Left lobe of liver (tissue), 2 donors: ENCODE measurements around the gene RASGEF1C. TPM values are rescaled to one million over a fixed set of nuclear protein-coding genes. Genes with fewer than 3 reads are reported as not detected.

Experiments
- ATAC-seq: fragments of 200-7000 bp; cut with Tn5 transposase; one replicate; pipeline ENCODE4 v1.9.1; 2020; ENCODE audit warnings: mild to moderate bottlenecking, moderate library complexity
- DNase-seq: peaks from one replicate; pipeline ENCODE4 v3.0.0-alpha.2; 2020; ENCODE audit warnings: low spot score
- total RNA-seq: library from RNA; stranded (reverse); gene quantifications from one replicate; pipeline ENCODE4 v1.2.1, GENCODE V29; 2021
- donor health status: DM: no; HTN: no; CAD: no; lungs with moderate emphysema.
- donor health status: DM: no; HTN: yes; CAD: no.

Gene RASGEF1C
- total RNA-seq, result 0.30 TPM

DNA sequence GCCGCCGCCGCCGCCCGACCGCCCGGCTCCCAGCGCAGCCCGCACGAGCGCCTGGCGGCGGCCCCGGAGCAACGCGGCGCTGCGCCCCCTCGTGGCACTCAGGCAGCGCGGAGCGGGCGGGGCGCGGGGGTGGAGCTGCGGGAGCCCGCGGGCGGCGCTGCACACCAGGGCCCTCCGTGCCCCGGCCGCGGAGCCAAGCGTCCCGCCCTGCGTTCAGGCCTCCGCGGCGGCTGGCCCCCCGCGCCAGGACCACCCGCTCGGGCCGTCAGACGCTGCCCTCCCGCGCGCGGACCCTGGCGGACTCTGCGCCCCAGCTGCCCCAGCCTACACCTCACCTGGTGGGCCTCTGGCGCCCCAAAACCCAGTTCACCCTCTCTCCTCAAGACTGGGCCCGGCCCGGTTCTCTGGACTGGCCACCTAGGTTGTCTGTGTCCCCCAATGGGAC is at the start of gene RASGEF1C:
TSS of gene RASGEF1C (minus strand) at position 75 of the 445 bp plus-strand sequence. CDS start 71,159 bp downstream, outside the sequence.
- DNase-seq (peak; percentile 62), ATAC-seq (peak; percentile 97)

DNA sequence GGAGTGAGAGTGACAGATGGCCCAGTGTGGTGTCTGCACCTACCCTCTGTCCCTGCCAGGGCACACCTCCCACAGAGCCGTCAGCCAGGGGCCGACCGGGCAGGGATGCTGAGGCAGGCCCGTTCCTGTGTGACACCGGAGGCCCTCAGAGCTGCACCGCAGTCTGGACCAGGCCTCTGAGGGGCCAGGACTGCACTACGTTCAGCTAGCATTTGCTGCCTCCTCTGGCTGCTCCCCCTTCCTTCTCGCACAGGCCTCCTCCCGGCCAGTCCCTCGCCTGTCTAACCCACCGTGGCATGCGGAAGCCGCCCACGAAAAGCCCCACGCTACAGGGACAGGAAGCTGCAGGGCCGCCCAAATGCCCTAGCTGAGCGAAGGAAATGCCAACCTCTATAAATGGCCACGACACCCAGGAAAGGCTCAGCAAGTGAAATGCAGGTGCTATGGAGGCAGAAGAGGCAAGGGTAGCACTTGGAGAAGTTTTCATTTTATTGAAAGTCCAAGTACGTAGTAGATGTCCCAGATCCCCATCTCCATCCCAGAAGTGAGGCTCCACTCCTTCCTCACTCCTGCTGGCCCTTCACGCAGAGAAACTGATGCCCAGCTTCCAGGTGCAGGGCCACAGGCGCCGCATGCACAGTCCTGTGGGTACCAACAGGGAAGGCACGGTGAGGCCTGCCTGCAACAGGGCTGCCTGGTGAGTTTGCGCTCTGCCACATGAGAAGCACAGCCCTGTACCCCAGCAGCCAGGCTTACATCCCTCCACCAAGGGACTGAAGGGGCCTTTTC is 44.2 kb upstream of the RASGEF1C start:
- no peak for DNase-seq
- ATAC-seq, result no peak

GRCh38 chr5:180251887-180252286 is 42.9 kb upstream of the RASGEF1C start:
- no peak for ATAC-seq

GRCh38 chr5:180251141-180251540 is 42.1 kb upstream of the RASGEF1C start:
- no peak for ATAC-seq
- DNase-seq, result no peak

More at GRCh38 chr5:180251887-180252286, 42.9 kb upstream of the RASGEF1C start:
- no peak for DNase-seq

DNA sequence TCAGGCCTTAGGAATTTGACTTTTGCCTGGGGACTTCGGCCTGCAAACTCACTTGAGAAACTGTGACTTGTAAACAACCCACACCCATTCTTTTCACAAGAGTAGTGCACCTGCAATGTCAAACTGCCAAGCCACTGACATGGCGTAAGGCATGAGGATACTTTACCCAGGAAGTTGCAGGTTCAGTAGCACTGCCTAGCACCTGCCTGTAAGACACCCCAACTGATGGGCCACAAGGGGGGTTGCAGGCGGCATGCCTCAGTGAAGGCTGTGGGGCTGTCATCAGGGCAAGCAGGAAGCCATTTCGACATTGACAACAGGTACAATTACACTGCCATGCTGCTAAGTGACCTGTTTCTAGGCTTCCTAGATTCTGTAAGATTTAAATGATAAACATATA is 41.3 kb upstream of the RASGEF1C start:
- ATAC-seq, result no peak

DNA sequence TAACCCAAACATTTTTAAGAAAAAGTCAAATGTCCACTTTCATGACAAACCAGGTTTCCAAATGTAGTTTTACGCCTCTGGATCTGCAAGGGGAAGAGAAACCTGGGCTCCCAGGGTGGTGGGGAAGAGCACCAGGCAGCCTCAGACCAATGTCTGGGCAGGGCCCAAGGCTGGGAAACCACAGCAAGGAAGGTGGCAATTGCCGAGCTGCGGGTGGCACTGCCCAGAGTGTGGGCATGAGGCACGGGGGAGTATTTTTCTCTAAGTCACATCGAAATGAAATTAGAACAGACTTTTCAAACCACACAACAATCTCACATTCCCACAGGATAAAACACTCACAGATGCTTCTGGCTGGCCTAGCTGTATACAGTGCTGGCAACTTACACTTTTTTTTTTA is 32.6 kb upstream of the RASGEF1C start:
- no peak for ATAC-seq

More for the DNA sequence above, 41.3 kb upstream of the RASGEF1C start:
- no peak for DNase-seq

DNA sequence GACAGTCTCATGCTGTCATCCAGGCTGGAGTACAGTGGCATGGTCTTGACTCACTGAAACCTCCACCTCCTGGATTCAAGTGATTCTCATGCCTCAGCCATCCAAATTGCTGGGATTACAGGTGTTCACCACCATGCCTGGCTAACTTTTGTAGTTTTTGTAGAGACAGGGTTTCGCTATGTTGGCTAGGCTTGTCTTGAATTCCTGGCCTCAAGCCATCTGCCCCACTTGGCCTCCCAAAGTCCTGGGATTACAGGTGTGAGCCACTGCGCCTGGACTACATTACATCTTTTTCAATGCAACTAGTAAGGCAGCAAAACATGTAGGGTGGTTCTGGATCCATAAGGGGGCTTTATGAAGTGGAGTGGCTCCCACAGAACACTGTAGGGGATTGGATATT is 29.6 kb upstream of the RASGEF1C start:
- ATAC-seq (no peak), DNase-seq (no peak)

More for the DNA sequence above, 32.6 kb upstream of the RASGEF1C start:
- no peak for DNase-seq

GRCh38 chr5:180235846-180236245 is 26.8 kb upstream of the RASGEF1C start:
- DNase-seq (no peak), ATAC-seq (no peak)

- no peak for ATAC-seq
- DNase-seq, result no peak
Observed at GRCh38 chr5:180235077-180235476, 26.1 kb upstream of the RASGEF1C start.

DNA sequence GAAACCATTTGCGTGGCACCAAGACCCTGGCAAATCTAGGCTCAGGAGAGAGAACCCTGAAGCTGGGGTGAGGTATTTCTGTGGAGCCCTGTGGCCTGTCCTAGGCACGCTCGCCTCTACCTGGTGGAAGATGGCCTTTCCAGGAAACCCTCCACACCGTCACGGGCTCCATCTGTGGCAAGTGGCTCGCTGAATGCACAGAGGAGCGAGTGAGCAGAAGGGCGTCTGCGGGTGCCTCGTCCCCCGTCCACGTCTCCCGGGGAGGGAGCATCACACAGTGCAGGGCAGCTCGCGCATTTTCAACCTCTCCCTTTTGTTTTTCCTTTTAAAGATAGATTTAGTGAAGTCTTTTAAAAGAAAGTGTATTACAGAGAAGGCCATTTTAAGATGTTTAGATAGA is 25.3 kb upstream of the RASGEF1C start:
- no peak for DNase-seq
- no peak for ATAC-seq

DNA sequence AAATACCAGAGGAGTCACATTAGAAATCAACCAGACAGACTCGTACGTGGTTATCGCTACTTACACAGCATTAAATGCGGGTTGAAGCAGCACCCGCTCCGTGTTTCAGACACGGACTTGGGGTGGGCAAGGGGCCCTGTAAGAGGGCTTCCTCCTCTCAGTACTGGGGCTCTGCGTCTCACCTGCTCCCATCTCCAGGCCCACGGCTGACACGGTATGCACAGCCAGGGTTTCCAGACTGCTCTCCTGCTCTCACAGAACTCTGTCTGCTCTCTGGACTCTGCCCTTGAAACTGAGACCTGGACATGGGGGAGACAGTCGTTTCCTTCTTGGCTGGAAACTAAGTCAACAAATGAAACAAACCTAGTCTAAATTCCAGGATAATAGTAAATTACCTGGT is 24.7 kb upstream of the RASGEF1C start:
- no peak for DNase-seq
- no peak for ATAC-seq

DNA sequence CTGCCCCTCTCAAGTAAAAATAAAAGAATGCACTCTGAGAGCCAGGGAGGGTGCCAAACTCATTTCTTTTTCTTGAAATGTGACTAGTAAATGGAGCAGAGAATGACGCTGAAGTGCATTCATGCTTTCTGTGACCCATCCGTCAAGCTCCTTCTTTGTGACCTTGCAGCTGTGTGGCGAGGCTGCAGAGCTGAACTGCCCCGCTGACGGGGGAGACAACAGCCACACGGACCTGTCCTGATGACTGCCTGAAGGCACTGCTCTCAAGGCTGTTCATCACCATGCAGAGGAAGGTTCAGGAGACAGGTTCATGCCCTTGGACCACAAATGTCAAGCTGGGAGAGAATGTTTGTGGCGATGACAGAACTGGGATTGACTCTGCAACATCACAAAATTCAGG is 21.0 kb upstream of the RASGEF1C start:
- DNase-seq, result no peak
- no peak for ATAC-seq

- DNase-seq (no peak), ATAC-seq (no peak)
Observed at GRCh38 chr5:180222056-180222455, 13.0 kb upstream of the RASGEF1C start.

DNA sequence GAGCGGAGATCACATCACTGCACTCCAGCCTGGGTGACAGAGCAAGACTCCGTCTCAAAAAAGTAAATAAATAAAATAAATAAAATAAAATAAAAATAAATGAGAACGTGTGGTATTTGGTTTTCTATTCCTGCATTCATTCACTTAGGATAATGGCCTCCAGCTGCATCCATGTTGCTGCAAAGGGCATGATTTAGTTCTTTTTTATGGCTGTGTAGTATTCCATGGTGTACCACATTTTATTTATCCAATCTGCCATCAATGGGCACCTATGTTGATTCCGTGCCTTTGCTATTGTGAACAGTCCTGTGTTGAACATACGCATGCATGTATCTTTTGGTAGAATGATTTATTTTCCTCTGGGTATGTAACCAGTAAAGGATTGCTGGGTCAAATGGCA is 8.8 kb upstream of the RASGEF1C start:
- DNase-seq, result no peak
- ATAC-seq, result no peak

- DNase-seq (no peak), ATAC-seq (no peak)
Observed at GRCh38 chr5:180216646-180217171, 7.7 kb upstream of the RASGEF1C start.

DNA sequence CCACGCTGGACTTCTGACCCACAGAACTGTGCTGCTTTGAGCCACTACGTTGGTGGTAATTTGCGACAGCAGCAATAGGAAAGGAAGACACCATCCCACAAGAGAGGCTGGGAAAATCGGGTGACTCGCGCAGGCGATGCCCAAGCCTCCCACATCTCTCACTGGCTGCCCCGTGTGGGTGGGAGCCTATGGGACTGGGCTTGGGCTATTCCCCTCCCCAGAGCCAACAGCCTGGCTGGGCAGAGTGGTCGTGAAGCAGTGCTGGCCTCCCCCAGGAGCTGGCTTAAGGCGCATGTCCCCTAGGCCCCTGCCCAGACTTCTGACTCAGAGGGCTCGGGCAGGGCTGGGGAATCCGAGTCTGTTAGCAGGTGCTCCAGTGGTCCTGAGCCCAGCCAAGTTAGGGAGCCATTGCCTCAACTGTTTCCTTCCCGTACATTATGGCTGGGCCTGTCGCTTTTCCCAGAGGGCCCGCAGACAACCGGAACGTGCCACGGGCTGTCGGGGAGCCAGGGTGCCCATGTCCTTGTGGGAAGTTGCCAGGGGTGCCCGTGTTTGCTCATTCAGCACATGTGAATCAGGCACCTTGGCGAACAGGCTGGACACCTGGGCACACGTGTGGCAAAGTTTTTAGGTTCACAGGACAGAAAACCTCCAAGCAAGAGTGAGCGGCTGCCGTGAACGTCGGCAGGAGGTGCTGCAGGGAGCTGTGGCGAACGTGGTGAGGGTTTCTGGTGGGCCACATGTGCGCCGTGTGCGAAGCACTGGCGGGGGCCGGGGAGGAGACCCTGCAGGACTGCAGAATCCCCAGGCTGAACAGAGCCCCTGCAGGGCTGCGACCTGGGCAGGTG is 7.0 kb upstream of the RASGEF1C start:
- DNase-seq (no peak), ATAC-seq (no peak)

DNA sequence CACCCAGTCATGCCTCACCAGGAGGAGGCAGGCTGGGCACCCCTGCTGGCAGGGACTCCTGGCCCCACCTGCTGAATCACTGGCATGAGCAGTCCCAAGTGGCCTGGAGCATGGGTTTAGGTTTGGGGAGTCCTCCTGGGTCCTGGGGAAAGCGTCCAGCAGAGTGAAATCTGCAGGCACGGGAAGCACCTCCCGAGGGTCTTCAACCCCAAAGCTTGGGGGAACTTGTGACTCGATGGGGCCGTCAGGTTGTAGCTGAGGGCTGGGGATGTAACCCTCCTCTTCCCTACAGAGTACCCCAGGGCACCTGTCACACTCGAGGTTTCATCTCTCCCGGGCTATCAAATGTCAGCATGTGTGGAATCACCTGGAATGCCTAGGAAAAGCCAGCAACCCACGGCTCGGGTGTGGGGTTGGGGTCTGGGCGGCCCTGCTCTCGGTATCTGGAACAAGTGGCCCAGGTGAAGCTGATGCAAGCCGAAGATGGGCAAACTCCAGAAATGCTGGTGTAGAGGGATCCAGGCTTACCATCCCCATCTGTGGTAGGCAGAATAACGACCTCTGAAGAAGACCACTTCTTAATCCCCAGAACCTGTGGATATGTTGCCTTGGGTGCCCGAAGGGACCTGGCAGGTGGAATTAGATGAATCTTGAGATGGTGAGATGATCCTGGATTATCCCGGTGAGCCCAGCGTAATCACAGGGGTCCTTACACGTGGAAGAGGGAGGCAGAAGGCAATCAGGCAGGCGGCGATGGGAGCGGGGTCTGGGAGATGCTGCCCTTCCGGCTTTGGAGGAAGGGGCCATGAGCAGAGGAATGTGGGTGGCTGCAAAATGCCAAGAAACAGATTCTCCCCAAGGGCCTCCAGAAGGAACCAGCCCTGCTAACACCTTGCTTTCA is 6.1 kb upstream of the RASGEF1C start:
- ATAC-seq (no peak), DNase-seq (no peak)

DNA sequence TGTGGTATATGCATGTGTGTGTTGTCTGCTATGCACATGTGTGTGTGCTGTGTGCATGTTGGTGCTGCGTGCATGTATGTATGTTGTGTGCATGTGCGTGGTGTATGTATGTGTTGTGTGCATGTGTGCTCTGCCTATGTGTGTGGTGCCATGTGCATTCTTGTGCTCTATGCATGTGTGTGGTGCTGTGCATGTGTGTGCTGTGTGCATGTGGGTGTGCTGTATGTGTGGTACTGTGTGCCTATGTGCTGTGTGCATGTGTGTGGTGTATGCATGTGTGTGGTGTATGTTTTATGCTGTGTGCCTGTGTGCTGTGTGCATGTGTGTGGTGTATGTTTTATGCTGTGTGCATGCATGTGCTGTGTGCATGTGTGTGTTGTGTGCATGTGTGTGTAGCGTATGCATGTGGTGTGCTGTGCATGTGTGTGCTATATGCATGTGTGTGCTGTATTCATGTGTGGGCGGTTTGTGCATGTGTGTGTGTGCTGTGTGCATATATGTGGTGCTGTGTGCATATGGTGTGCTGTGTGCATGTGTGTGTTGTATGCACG is 4.7 kb upstream of the RASGEF1C start:
- DNase-seq (no peak), ATAC-seq (no peak)

- no peak for ATAC-seq
- no peak for DNase-seq
Observed at GRCh38 chr5:180213256-180213600, 4.2 kb upstream of the RASGEF1C start.
